Measurements from ENCODE around the gene MACO1.

DNA sequence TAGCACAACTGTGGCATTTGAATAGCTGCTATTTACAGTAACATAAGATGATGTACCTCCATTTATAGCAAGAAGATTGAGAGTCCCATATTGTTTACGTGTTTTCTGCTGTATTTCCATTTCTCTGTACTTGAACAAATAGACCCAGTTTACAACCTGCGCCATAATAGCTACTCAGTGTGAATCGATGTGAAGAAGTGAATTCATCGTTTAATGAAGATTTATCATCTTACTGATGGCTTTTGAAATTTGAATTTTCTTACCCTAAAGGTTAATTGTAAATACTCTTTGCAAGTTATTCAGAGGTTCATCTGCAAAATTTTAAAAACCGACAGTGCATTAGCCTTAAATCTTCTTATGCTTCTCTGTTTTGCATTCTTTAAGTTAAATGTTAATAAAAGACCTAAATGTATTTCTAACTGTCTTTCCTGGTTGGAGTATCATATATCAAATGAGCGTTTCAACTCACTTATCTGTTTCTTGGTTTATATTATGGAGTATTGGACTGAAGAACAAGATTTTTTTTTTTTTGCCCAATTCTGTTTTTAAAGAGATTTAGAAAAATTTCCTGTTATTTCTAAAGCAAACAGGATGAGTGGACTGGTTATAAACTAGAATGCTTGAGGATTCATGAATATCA lies 2.2 kb downstream of the MACO1 start:
- TF ChIP-seq POLR2AphosphoS5 (IDR thresholded peaks at IDR 0.05; ENCODE audit: low read depth, low read length) (no peak), POLR2A (IDR thresholded peaks at IDR 0.05; ENCODE audit: low read depth, low read length) (no peak)

All from GM12892 (cell line).